Measurements from ENCODE around the gene CDH11.

CDH11 gene

GRCh38 chr16:65065031-65065430 lies 56.8 kb downstream of the CDH11 start:
- no peak for TF ChIP-seq CTCF (IDR thresholded peaks at IDR 0.05; ENCODE audit: low read depth, low read length, poor library complexity, severe bottlenecking)
- no peak for TF ChIP-seq EZH2phosphoT487 (IDR thresholded peaks at IDR 0.05; ENCODE audit: borderline replicate concordance, low read length)
- Histone ChIP-seq H3K27me3 (ENCODE audit: control insufficient read depth, low read length) (no peaks in the 10 kb centered on the region), H3K9me3 (ENCODE audit: control insufficient read depth, insufficient read depth, low read length) (no peaks in the 10 kb centered on the region), H3K4me1 (ENCODE audit: control insufficient read depth, low read length) (no peaks in the 10 kb centered on the region), H3K4me3 (ENCODE audit: low read length) (no peak overlapping the region), H3K36me3 (ENCODE audit: control insufficient read depth, low read length) (no peaks in the 10 kb centered on the region), H3K27ac (ENCODE audit: low read depth, low read length) (no peak overlapping the region), H4K20me1 (ENCODE audit: control insufficient read depth, insufficient read depth, low read depth, low read length) (no peaks in the 10 kb centered on the region), H3K9me2 (replicated peaks; ENCODE audit: control insufficient read depth, low read length) (no peaks in the 10 kb centered on the region), H3K79me2 (ENCODE audit: control insufficient read depth, low read length) (no peaks in the 10 kb centered on the region), H3K4me2 (ENCODE audit: low read length) (no peak overlapping the region), H3F3A (ENCODE audit: control insufficient read depth, insufficient read depth) (no peaks in the 10 kb centered on the region)

- Histone ChIP-seq H3K27me3 (ENCODE audit: control insufficient read depth, low read length) (no peaks in the 10 kb centered on the region), H3K9me2 (replicated peaks; ENCODE audit: control insufficient read depth, low read length) (no peaks in the 10 kb centered on the region), H3K79me2 (ENCODE audit: control insufficient read depth, low read length) (no peaks in the 10 kb centered on the region), H3K27ac (ENCODE audit: low read depth, low read length) (no peak overlapping the region), H3F3A (ENCODE audit: control insufficient read depth, insufficient read depth) (no peaks in the 10 kb centered on the region), H3K4me1 (ENCODE audit: control insufficient read depth, low read length) (no peaks in the 10 kb centered on the region), H3K9me3 (ENCODE audit: control insufficient read depth, insufficient read depth, low read length) (no peaks in the 10 kb centered on the region), H4K20me1 (ENCODE audit: control insufficient read depth, insufficient read depth, low read depth, low read length) (no peaks in the 10 kb centered on the region), H3K36me3 (ENCODE audit: control insufficient read depth, low read length) (no peaks in the 10 kb centered on the region), H3K4me3 (ENCODE audit: low read length) (no peak overlapping the region), H3K4me2 (ENCODE audit: low read length) (no peak overlapping the region)
- TF ChIP-seq CTCF (IDR thresholded peaks at IDR 0.05; ENCODE audit: low read depth, low read length, poor library complexity, severe bottlenecking) (no peak), EZH2phosphoT487 (IDR thresholded peaks at IDR 0.05; ENCODE audit: borderline replicate concordance, low read length) (no peak)
These were observed 57.7 kb downstream of the CDH11 start for GRCh38 chr16:65064131-65064530.

DNA sequence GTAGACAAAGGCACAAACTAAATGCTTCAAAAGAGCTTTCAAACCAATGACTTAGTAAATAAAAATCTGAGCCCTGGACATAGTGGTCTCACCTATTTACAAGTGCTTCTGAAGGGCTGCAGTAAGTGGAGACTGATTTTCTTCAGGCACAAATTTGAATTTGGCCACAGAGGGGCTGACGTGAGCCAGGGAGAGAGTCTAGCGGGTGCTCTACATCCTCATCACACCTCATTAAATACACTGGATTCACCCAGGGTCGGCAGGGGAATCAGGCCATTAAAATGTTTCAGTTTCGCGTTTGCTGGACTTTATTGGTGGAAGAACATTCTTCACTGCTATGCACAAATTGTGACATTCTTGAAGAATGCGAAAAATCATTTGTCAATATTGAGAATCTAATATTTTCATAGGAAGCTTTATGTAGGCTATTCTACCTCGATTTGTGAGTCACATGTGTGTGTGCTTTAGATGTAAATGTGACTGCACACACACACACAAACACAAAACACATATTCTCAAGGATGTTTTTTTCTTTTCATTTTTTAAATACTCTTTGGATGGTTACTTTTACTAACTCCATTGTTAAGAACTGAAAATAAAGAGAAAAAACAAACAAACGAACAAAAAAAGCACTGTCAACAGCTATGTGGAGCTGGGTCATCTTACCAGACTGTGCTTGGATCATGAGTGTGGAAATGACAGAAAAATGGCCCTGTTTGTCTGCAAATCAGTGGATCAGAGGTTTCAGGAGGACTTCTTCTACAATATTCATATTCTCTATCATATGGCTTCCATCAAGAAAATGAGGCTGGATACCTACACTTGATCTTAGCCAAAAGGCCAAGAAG lies 58.9 kb downstream of the CDH11 start:
- no peak overlapping the region for H3K4me2 ChIP-seq (ENCODE audit: low read length)
- H3K27me3 ChIP-seq (ENCODE audit: control insufficient read depth, low read length) = no peaks in the 10 kb centered on the region
- H3K9me3 ChIP-seq (ENCODE audit: control insufficient read depth, insufficient read depth, low read length) = no peaks in the 10 kb centered on the region
- H3K36me3 ChIP-seq (ENCODE audit: control insufficient read depth, low read length) = no peaks in the 10 kb centered on the region
- H3K4me3 ChIP-seq (ENCODE audit: low read length) = no peak overlapping the region
- no peaks in the 10 kb centered on the region for H3K79me2 ChIP-seq (ENCODE audit: control insufficient read depth, low read length)
- no peaks in the 10 kb centered on the region for H4K20me1 ChIP-seq (ENCODE audit: control insufficient read depth, insufficient read depth, low read depth, low read length)
- no peaks in the 10 kb centered on the region for H3F3A ChIP-seq (ENCODE audit: control insufficient read depth, insufficient read depth)
- TF ChIP-seq CTCF (IDR thresholded peaks at IDR 0.05; ENCODE audit: low read depth, low read length, poor library complexity, severe bottlenecking) (no peak), EZH2phosphoT487 (IDR thresholded peaks at IDR 0.05; ENCODE audit: borderline replicate concordance, low read length) (no peak)
- no peaks in the 10 kb centered on the region for H3K9me2 ChIP-seq (replicated peaks; ENCODE audit: control insufficient read depth, low read length)
- H3K27ac ChIP-seq (ENCODE audit: low read depth, low read length) = no peak overlapping the region
- H3K4me1 ChIP-seq (ENCODE audit: control insufficient read depth, low read length) = no peaks in the 10 kb centered on the region

Measured in DOHH2 (cell line).